Measurements from ENCODE around the gene NIT2. TPM values are rescaled to one million over a fixed set of nuclear protein-coding genes. Genes with fewer than 3 reads are reported as not detected.

NIT2 gene, protein sequence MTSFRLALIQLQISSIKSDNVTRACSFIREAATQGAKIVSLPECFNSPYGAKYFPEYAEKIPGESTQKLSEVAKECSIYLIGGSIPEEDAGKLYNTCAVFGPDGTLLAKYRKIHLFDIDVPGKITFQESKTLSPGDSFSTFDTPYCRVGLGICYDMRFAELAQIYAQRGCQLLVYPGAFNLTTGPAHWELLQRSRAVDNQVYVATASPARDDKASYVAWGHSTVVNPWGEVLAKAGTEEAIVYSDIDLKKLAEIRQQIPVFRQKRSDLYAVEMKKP
- total RNA-seq: 26.3 TPM

DNA sequence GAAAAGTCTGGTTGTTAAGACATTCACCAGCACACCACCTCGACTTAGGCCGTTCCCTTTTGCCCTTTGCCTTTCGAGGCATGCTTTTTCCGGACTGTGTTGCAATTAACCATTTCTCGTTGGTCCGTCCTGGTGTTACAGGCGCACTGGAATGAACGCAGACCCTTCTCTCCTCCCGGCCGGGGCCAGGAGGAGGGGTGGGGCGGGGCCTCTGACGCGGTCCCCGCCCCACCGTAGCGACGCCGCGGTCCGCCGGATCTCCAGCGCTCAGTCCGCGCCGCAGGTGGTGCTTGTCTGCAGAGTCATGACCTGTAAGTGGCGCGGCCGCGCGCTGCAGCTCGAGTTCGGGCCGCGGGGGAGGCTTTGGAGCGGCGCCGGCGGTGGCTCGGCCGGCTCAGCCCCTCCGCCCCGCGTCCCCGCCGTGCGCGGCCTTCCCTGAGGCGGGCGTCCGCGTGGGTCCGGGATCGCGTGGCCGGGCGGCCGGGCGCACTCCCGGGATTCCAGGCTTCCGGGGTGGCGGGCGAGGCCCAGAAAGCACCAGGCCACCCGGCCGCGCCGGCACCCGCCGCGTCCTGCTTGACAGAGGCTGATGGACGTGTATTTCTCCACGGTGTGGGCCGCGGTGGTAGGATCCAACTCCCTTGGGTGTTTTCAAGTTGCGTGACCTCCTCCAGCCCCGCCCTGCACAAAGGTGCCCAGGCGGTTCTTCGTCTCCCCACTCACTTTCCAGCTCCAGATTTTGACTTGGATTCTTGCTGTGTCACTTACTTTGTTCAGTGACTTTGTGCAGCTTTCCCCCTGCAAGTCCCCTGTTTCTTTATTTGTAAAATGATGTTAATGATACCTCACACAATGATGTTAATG is at the start of gene NIT2:
TSS of gene NIT2 (plus strand) at position 270 of the 864 bp plus-strand sequence. CDS start at position 305, 35 bp downstream.

DNA sequence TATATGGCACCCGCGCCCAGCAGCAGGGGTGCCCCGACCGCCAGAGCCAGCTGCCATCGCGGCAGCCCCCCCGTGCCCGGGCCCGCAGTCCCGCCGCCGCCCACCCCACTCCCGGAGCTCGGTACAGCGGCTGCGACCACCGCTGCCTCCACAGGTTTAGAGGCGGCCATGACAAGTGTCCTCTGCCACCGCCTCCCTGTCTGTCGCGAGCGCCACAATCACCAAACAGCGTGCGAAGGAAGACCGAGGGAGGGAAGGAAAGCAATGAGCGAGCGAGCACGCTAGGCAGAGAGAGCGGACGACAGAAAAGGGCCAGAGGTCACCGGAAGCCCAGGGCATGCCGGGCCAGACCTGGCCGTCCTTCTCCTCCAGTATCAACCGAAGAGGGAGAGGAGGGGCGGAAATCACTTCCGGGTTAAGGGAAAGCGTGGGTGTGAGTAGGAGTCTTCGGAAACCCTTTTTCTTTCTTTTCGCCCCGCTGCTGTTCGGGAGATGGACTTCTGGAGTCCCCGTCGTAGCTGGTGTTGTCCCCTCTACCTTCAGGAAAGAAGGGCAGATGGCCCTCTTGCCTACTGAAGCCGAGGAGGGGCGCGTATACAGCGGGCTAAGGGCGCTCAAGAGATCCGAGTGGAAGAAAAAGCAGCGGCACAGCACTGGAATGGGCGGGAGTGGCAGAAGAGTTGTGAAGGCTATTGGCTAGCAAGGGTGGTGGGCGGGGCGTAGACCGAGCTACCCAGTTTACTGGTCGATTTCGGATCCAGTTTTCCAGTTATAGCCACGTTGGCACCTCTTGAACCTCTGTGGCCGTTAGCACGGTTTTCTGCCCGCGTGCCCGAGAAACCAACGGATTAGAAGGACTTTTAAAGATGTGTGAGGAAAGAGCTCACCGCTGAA is 66.5 kb downstream of the NIT2 start, which contains the start of the genes LNP1 and TOMM70:
TSS of gene LNP1 (plus strand) at position 760 of the 894 bp plus-strand sequence. CDS start 28,191 bp downstream, outside the sequence.
TSS of gene TOMM70 (minus strand) at position 310 of the 894 bp plus-strand sequence. CDS start at position 170, 140 bp downstream.

Other genes with a start within 250 kb of the NIT2 start
- 1.3 TPM for gene FILIP1L, start 220.3 kb upstream of the NIT2 start, total RNA-seq
- gene TBC1D23, start 73.8 kb upstream of the NIT2 start, total RNA-seq: 58.5 TPM
- 104 TPM for gene TOMM70, start 66.3 kb downstream of the NIT2 start, total RNA-seq
- 10.0 TPM for gene LNP1, start 66.8 kb downstream of the NIT2 start, total RNA-seq
- gene TMEM45A, start 157.9 kb downstream of the NIT2 start, total RNA-seq: 1.6 TPM

All from parietal lobe (tissue), 1 donor.